ENCODE data around the gene POFUT2.

DNA sequence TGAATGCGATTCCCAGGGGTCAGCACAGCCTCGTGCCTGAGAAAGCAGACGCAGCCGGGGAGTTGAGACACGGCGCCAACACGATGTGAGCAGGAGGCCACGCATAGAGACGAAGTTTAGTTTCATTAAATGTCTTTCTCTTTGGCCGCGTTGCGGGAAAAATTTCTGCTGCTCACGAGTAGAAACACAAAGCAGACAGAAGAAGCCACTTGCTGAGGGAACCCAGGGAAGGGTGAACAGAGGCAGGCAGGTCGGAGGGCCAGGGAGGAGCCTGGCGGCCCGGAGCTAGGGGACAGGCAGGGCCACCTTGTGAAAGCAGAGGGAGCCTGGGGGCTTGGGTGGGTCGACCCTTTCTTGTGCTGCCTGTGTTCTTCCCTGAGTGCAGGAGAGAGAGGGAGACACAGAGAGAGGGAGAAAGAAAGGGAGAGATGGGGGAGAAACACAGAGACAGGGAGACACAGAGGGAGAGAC, 33.2 kb downstream of the POFUT2 start:
- TF ChIP-seq POLR2A (IDR thresholded peaks at IDR 0.05) = no peak
- TF ChIP-seq CTCF (IDR thresholded peaks at IDR 0.05) = no peak
